HepG2 (cell line): Measurements from ENCODE around the gene CEP162. TPM values are rescaled to one million over a fixed set of nuclear protein-coding genes. Genes with fewer than 3 reads are reported as not detected.

Experiments
- ATAC-seq: fragments of 200-7000 bp; cut with Tn5 transposase; 3 replicates; pipeline ENCODE4 v1.9.1; 2020; ENCODE audit warnings: mild to moderate bottlenecking, moderate library complexity
- BruUV-seq: library from RNA; stranded (reverse); fragments of 400-500 nt; replicated peaks from 2 replicates; lab custom pipeline; 2021; lab: Mats Ljungman, UMichigan
- CTCF ChIA-PET: fragments of 300-600 bp; formaldehyde crosslinking; extraction: SDS; loops from one replicate; lab custom pipeline; 2021; ENCODE audit warnings: low total read pairs, inconsistent platforms, low intra/inter-chr PET ratio; lab: Yijun Ruan, JAX
- POLR2A ChIA-PET: fragments of 350-600 bp; sonication (Branson Sonifier 250); formaldehyde crosslinking; loops from one replicate; lab custom pipeline; 2020; ENCODE audit warnings: antibody characterized with exemption, inconsistent platforms; lab: Yijun Ruan, JAX
- DNase-seq: peaks from one replicate; pipeline ENCODE4 v3.0.0-alpha.2; 2015; ENCODE audit warnings: low spot score
- FAIRE-seq: peaks from 3 replicates; lab custom pipeline; 2011; peaks lifted over from hg19 to GRCh38; lab: Jason Lieb, UNC
- H2AFZ ChIP-seq: one replicate; pipeline ENCODE4 v1.6.1; 2011; ENCODE audit warnings: low read length, inconsistent platforms
- H3K27ac ChIP-seq: fragments of 300-600 bp; 3 replicates; pipeline ENCODE4 v1.8.0; 2011; ENCODE audit warnings: mixed run types, mild to moderate bottlenecking, mixed read lengths, low read length, inconsistent platforms; ENCODE audit not compliant: insufficient read depth; ENCODE audit errors: extremely low read length
- H3K27me3 ChIP-seq, 2 experiments: fragments of 200-600 bp in 1 of 2; 2 replicates in 1 of 2; 3 replicates in 1 of 2; pipeline versions ENCODE4 v1.6.0 to v1.8.0; 2011; ENCODE audit warnings: low read length in 2 of 2, mild to moderate bottlenecking in 2 of 2, moderate library complexity in 2 of 2, inconsistent platforms in 1 of 2; ENCODE audit not compliant: insufficient read depth in 2 of 2, control insufficient read depth in 1 of 2
- H3K36me3 ChIP-seq, 2 experiments: fragments of 200-600 bp in 1 of 2; replicated peaks in 1 of 2; 2 replicates in 1 of 2; 3 replicates in 1 of 2; pipeline versions ENCODE4 v1.5.1 to v1.8.0; 2011; ENCODE audit warnings: low read length in 2 of 2, inconsistent platforms in 1 of 2; ENCODE audit not compliant: insufficient read depth in 2 of 2, control insufficient read depth in 1 of 2
- H3K4me1 ChIP-seq: 2 replicates; pipeline ENCODE4 v1.5.1; 2012; ENCODE audit warnings: low read length, inconsistent platforms; ENCODE audit not compliant: insufficient read depth
- H3K4me2 ChIP-seq: 2 replicates; pipeline ENCODE4 v1.6.0; 2011; ENCODE audit warnings: low read depth, low read length, inconsistent platforms
- H3K4me3 ChIP-seq, 3 experiments: fragments of 200-600 bp in 1 of 3; sonication (generic), shearing (Covaris generic) in 1 of 3; replicated peaks in 1 of 3; 2 replicates each; pipeline ENCODE4 v1.5.1; 2011 to 2016; ENCODE audit warnings: low read length in 3 of 3, inconsistent platforms in 2 of 3, low read depth in 2 of 3, mild to moderate bottlenecking in 2 of 3, control low read depth in 1 of 3, mixed read lengths in 1 of 3; ENCODE audit not compliant: insufficient read depth in 1 of 3
- H3K79me2 ChIP-seq: one replicate; pipeline ENCODE4 v1.6.1; 2011; ENCODE audit warnings: low read length, inconsistent platforms; ENCODE audit not compliant: insufficient read depth
- H3K9ac ChIP-seq: 2 replicates; pipeline ENCODE4 v1.6.0; 2011; ENCODE audit warnings: mild to moderate bottlenecking, low read depth, low read length, inconsistent platforms; ENCODE audit not compliant: insufficient read depth
- H3K9me3 ChIP-seq: 2 replicates; pipeline ENCODE4 v1.5.1; 2012; ENCODE audit warnings: mild to moderate bottlenecking, low read length
- H4K20me1 ChIP-seq: 2 replicates; pipeline ENCODE4 v1.6.0; 2011; ENCODE audit warnings: inconsistent platforms, mild to moderate bottlenecking, low read length, moderate library complexity; ENCODE audit not compliant: insufficient read depth
- ARID3A ChIP-seq: IDR thresholded peaks from 2 replicates; pipeline ENCODE4 v1.6.1; 2012; ENCODE audit warnings: low read depth, low read length, improper control_type of control experiment
- CC2D1A ChIP-seq: sonication (generic); formaldehyde crosslinking; IDR thresholded peaks from 2 replicates; pipeline ENCODE4 v1.8.1; 2023; ENCODE audit warnings: mild to moderate bottlenecking, missing genetic modification reagents
- CEBPB ChIP-seq: IDR thresholded peaks from 2 replicates; pipeline ENCODE4 v1.6.1; 2011; ENCODE audit warnings: low read depth, low read length, improper control_type of control experiment, borderline replicate concordance
- HNF4A ChIP-seq: sonication (generic); formaldehyde crosslinking; IDR thresholded peaks from 2 replicates; pipeline ENCODE4 v1.4.0; 2020; ENCODE audit warnings: missing genetic modification reagents
- KLF13 ChIP-seq: sonication (generic); formaldehyde crosslinking; IDR thresholded peaks from 2 replicates; pipeline ENCODE4 v1.4.0; 2020; ENCODE audit warnings: mild to moderate bottlenecking, missing genetic modification reagents
- MAX ChIP-seq: IDR thresholded peaks from 2 replicates; pipeline ENCODE4 v1.6.1; 2012; ENCODE audit warnings: inconsistent platforms
- MTF2 ChIP-seq: sonication (generic); formaldehyde crosslinking; IDR thresholded peaks from 2 replicates; pipeline ENCODE4 v1.5.0; 2020; ENCODE audit warnings: missing genetic modification reagents, borderline replicate concordance
- NRL ChIP-seq: sonication (generic); formaldehyde crosslinking; IDR thresholded peaks from 2 replicates; pipeline ENCODE4 v1.5.0; 2020; ENCODE audit warnings: missing genetic modification reagents, mild to moderate bottlenecking, moderate library complexity, borderline replicate concordance
- SOX13 ChIP-seq, 3 experiments: fragments of 450-650 bp in 1 of 3; sonication (generic) in 1 of 3; formaldehyde crosslinking in 1 of 3; IDR thresholded peaks in 2 of 3; conservative IDR thresholded peaks in 1 of 3; 2 replicates each; pipeline versions ENCODE4 v1.5.0 to v1.6.1; 2016 to 2020; ENCODE audit warnings: antibody characterized with exemption in 1 of 3, mild to moderate bottlenecking in 1 of 3, missing compliant biosample characterization in 1 of 3, missing genetic modification reagents in 1 of 3, moderate library complexity in 1 of 3
- TBP ChIP-seq: sonication (generic); formaldehyde crosslinking; IDR thresholded peaks from 2 replicates; pipeline ENCODE4 v1.5.0; 2020; ENCODE audit warnings: missing genetic modification reagents
- TRAFD1 ChIP-seq: sonication (generic); formaldehyde crosslinking; IDR thresholded peaks from 2 replicates; pipeline ENCODE4 v1.5.1; 2020; ENCODE audit warnings: missing genetic modification reagents, mild to moderate bottlenecking, borderline replicate concordance
- ZNF296 ChIP-seq: sonication (generic); formaldehyde crosslinking; conservative IDR thresholded peaks from 2 replicates; pipeline ENCODE4 v1.5.0; 2020; ENCODE audit warnings: mild to moderate bottlenecking, missing genetic modification reagents
- ZNF496 ChIP-seq: sonication (generic); formaldehyde crosslinking; IDR thresholded peaks from 2 replicates; pipeline ENCODE4 v1.8.1; 2023; ENCODE audit warnings: mild to moderate bottlenecking, moderate library complexity, missing genetic modification reagents; ENCODE audit not compliant: insufficient replicate concordance
- ZNF550 ChIP-seq: sonication (generic); formaldehyde crosslinking; IDR thresholded peaks from 2 replicates; pipeline ENCODE4 v1.4.0; 2020; ENCODE audit warnings: mild to moderate bottlenecking, missing genetic modification reagents, borderline replicate concordance
- ZNF709 ChIP-seq: sonication (generic); formaldehyde crosslinking; IDR thresholded peaks from 2 replicates; pipeline ENCODE4 v1.5.0; 2020; ENCODE audit warnings: mild to moderate bottlenecking, missing genetic modification reagents
- ZNF839 ChIP-seq: sonication (generic); formaldehyde crosslinking; IDR thresholded peaks from 2 replicates; pipeline ENCODE4 v1.4.0; 2020; ENCODE audit warnings: missing genetic modification reagents, mild to moderate bottlenecking, borderline replicate concordance
- ZNF879 ChIP-seq: sonication (generic); formaldehyde crosslinking; IDR thresholded peaks from 2 replicates; pipeline ENCODE4 v1.8.1; 2023; ENCODE audit warnings: missing genetic modification reagents
- WGBS: methylation state at CpG from one replicate; pipeline ENCODE4 v1.1.6; 2017; ENCODE audit warnings: low lambda C conversion rate; 5-methylcytosine and 5-hydroxymethylcytosine counted together
- in situ Hi-C: cut with HindIII; loops from 2 replicates; pipeline ENCODE4 v1.10.0; 2017; ENCODE audit warnings: low pct_unique_long_range_greater_than_20kb; ENCODE audit not compliant: extremely low pct_ligation_motif_present
- intact Hi-C: fragments of 100-400 bp; cut with micrococcal nuclease; formaldehyde crosslinking; loops from one replicate; pipeline ENCODE4 v1.10.0; 2022; ENCODE audit not compliant: unreplicated experiment
- polyA plus RNA-seq, 8 experiments: library from polyadenylated mRNA; depleted of rRNA in 3 of 8; stranded (reverse) in 7 of 8; unstranded in 1 of 8; fragments of >200 nt; fragmentation: Illumina TruSeq in 4 of 8; extraction: Trizol in 4 of 8; gene quantifications; 2 replicates each; pipeline versions ENCODE4 v1.2.1 to v1.2.3, GENCODE V29; 2011 to 2016; ENCODE audit warnings: low read depth in 4 of 8, missing spikeins in 1 of 8, mixed read lengths in 1 of 8; ENCODE audit not compliant: insufficient read depth in 1 of 8
- total RNA-seq, 5 experiments: library from RNA; depleted of rRNA; stranded (reverse); fragments of >200 nt; fragmentation: Illumina TruSeq; extraction: Trizol; gene quantifications; 2 replicates each; pipeline ENCODE4 v1.2.3, GENCODE V29; 2016; ENCODE audit warnings: low read depth in 1 of 5

The CEP162 gene
- total and polyA plus RNA-seq, 2 of the 13 experiments (the other 11 are each of a cell fraction or from before 2014, with no cell fraction given): 0.50 to 7.9 TPM

GRCh38 chr6:84177241-84177640 lies 50.2 kb downstream of the CEP162 start (continued):
- no peak for TF ChIP-seq MAX
- no peak for TF ChIP-seq ZNF296 (CRISPR knock-in tag)
- no peak for TF ChIP-seq NRL (CRISPR knock-in tag)
- no peak for TF ChIP-seq TRAFD1 (CRISPR knock-in tag)
- TF ChIP-seq TBP (CRISPR knock-in tag): no peak
- no peak for TF ChIP-seq ZNF839 (CRISPR knock-in tag)

- Histone ChIP-seq H3K36me3 (0 out of 5 replicates have a peak, but pooled peaks cover 0 to 1% of the 10 kb centered on the region in 2 experiments), H3K9me3 (no peaks in the 10 kb centered on the region), H3K4me2 (no peak overlapping the region), H3K4me3 (no peak overlapping the region), H2AFZ (no peak overlapping the region), H3K9ac (no peak overlapping the region), H3K27ac (no peak overlapping the region), H3K79me2 (no peaks in the 10 kb centered on the region), H3K27me3 (no peaks in the 10 kb centered on the region), H3K4me1 (peaks cover 14% of the 10 kb centered on the region), H4K20me1 (no peaks in the 10 kb centered on the region)
- ATAC-seq (peak; percentile 83), FAIRE-seq (peak; percentile 4), DNase-seq (peak; percentile 64)
- no TSS peak for BruUV-seq
- intact Hi-C loops (no loop called here), in situ Hi-C loops (no loop called here)
- ChIA-PET CTCF (no interaction called here), POLR2A (no interaction called here)
- WGBS: 81% methylated on average over 1 of the region's 1 CpG
- TF ChIP-seq ZNF550 (CRISPR knock-in tag): no peak
- TF ChIP-seq HNF4A: peak; percentile 68
- no peak for TF ChIP-seq ZNF879 (CRISPR knock-in tag)
- no peak for TF ChIP-seq ZNF709 (CRISPR knock-in tag)
- no peak for TF ChIP-seq ZNF496 (CRISPR knock-in tag)
- TF ChIP-seq CC2D1A (CRISPR knock-in tag): no peak
- TF ChIP-seq CEBPB: peak; percentile 19; the same call in 1 of the 2 replicates
- TF ChIP-seq KLF13 (CRISPR knock-in tag): no peak
- TF ChIP-seq ARID3A: 0 out of 2 replicates have a peak, but pooled peaks have one; percentile 62
- no peak for TF ChIP-seq MTF2 (CRISPR knock-in tag)
- TF ChIP-seq SOX13 (IDR thresholded peaks at IDR 0.05): no peak
- TF ChIP-seq SOX13 (CRISPR knock-in tag; conservative IDR thresholded peaks at IDR 0.05 in 1 of 2, IDR thresholded peaks at IDR 0.05 in 1 of 2): peak in 1 of 2 experiments; percentile 59; a peak in 1 of 4 replicates
Measured at GRCh38 chr6:84172574-84172973, 54.9 kb downstream of the CEP162 start.
